Activated CD4-positive, CD25-positive, alpha-beta regulatory T cell treated with anti-CD3 and anti-CD28 coated beads, Interleukin-2, amount 50 U/mL, for 16 hours (primary cell): ENCODE results near the gene SNRPA.
"Not testable (repeated sequence)": the region's sequence is repeated elsewhere in the genome, so short reads cannot be mapped to it uniquely, and the experiment has no call there.

Experiments
- DNase-seq: peaks from one replicate; pipeline ENCODE4 v3.0.0-alpha.2; 2020; ENCODE audit warnings: low read depth, low spot score

The SNRPA gene

GRCh38 chr19:40721140-40721486 lies 29.9 kb upstream of the SNRPA start:
- DNase-seq = no peak

GRCh38 chr19:40721936-40722661 lies 28.9 kb upstream of the SNRPA start:
- no peak for DNase-seq

- DNase-seq = no peak
These were observed 27.2 kb upstream of the SNRPA start for GRCh38 chr19:40723661-40724254.

GRCh38 chr19:40724315-40724714 lies 26.7 kb upstream of the SNRPA start:
- no peak for DNase-seq

GRCh38 chr19:40724855-40725254 lies 26.1 kb upstream of the SNRPA start:
- no peak for DNase-seq

- no peak for DNase-seq
These were observed 24.7 kb upstream of the SNRPA start for GRCh38 chr19:40726279-40726678.

- DNase-seq = not testable (repeated sequence)
These were observed 20.9 kb upstream of the SNRPA start for GRCh38 chr19:40730065-40730464.

- not testable (repeated sequence) for DNase-seq
These were observed 18.7 kb upstream of the SNRPA start for GRCh38 chr19:40732304-40732703.

- no peak for DNase-seq
These were observed 17.9 kb upstream of the SNRPA start for GRCh38 chr19:40733149-40733548.

- no peak for DNase-seq
These were observed 15.8 kb upstream of the SNRPA start for GRCh38 chr19:40735013-40735771.

- no peak for DNase-seq
These were observed 14.3 kb upstream of the SNRPA start for GRCh38 chr19:40736661-40737060.

- DNase-seq = no peak
These were observed 13.8 kb upstream of the SNRPA start for GRCh38 chr19:40737102-40737644.

- no peak for DNase-seq
These were observed 11.8 kb upstream of the SNRPA start for GRCh38 chr19:40739030-40739839.

- DNase-seq = no peak
These were observed 10.9 kb upstream of the SNRPA start for GRCh38 chr19:40739871-40740703.

- no peak for DNase-seq
These were observed 10.3 kb upstream of the SNRPA start for GRCh38 chr19:40740747-40741146.

- DNase-seq = no peak
These were observed 9.2 kb upstream of the SNRPA start for GRCh38 chr19:40741527-40742390.

- DNase-seq = no peak
These were observed 8.5 kb upstream of the SNRPA start for GRCh38 chr19:40742477-40742876.

- no peak for DNase-seq
These were observed 8.1 kb upstream of the SNRPA start for GRCh38 chr19:40742886-40743285.

GRCh38 chr19:40743926-40744325 lies 7.1 kb upstream of the SNRPA start:
- DNase-seq = no peak
